Brain microvascular endothelial cell (primary cell): ENCODE measurements around the gene KRTAP19-7.

ENCODE experiments used
- DNase-seq: peaks from one replicate; pipeline ENCODE4 v3.0.0-alpha.2; 2020
- H3K27ac ChIP-seq: fragments of 250-450 bp; sonication (Bioruptor Pico); 2 replicates; pipeline ENCODE4 v1.5.1; 2020; ENCODE audit warnings: mild to moderate bottlenecking, moderate library complexity
- H3K27me3 ChIP-seq: fragments of 250-450 bp; sonication (Bioruptor Pico); replicated peaks from 2 replicates; pipeline ENCODE4 v1.5.1; 2020; ENCODE audit warnings: mild to moderate bottlenecking
- H3K36me3 ChIP-seq: fragments of 250-450 bp; sonication (Bioruptor Pico); replicated peaks from 2 replicates; pipeline ENCODE4 v1.5.1; 2020; ENCODE audit warnings: mild to moderate bottlenecking
- H3K4me3 ChIP-seq: 2 replicates; pipeline ENCODE4 v1.5.1; 2011; ENCODE audit warnings: low read depth, mild to moderate bottlenecking, control low read depth, low read length, moderate library complexity
- CTCF ChIP-seq: IDR thresholded peaks from 2 replicates; pipeline ENCODE4 v1.5.1; 2011; ENCODE audit warnings: low read depth, mild to moderate bottlenecking, moderate library complexity, low read length, control low read depth, inconsistent platforms; ENCODE audit errors: missing control alignments
- in situ Hi-C: cut with HindIII; loops from 2 replicates; pipeline ENCODE4 v1.10.0; 2017; ENCODE audit warnings: low sequenced_read_pairs, low pct_ligation_motif_present

Gene KRTAP19-7

GRCh38 chr21:30563630-30564029, 2.5 kb upstream of the KRTAP19-7 start:
- Histone ChIP-seq H3K4me3 (no peak overlapping the region), H3K27ac (no peak overlapping the region), H3K27me3 (no peaks in the 10 kb centered on the region), H3K36me3 (no peaks in the 10 kb centered on the region)
- DNase-seq: no peak
- in situ Hi-C loops: no loop called here
- TF ChIP-seq CTCF: no peak

- TF ChIP-seq CTCF: no peak
- DNase-seq: no peak
- in situ Hi-C loops: no loop called here
- Histone ChIP-seq H3K4me3 (no peak overlapping the region), H3K36me3 (no peaks in the 10 kb centered on the region), H3K27me3 (no peaks in the 10 kb centered on the region), H3K27ac (no peak overlapping the region)
Measured at GRCh38 chr21:30563072-30563471, 2.0 kb upstream of the KRTAP19-7 start.

GRCh38 chr21:30561957-30562356, 843 bp upstream of the KRTAP19-7 start:
- in situ Hi-C loops: no loop called here
- no peaks in the 10 kb centered on the region for H3K27me3 ChIP-seq
- H3K4me3 ChIP-seq: no peak overlapping the region
- no peaks in the 10 kb centered on the region for H3K36me3 ChIP-seq
- TF ChIP-seq CTCF: no peak
- no peak overlapping the region for H3K27ac ChIP-seq
- DNase-seq: no peak

GRCh38 chr21:30555095-30555494, 6.0 kb downstream of the KRTAP19-7 start:
- no peak overlapping the region for H3K27ac ChIP-seq
- no peak for TF ChIP-seq CTCF
- H3K36me3 ChIP-seq: no peaks in the 10 kb centered on the region
- in situ Hi-C loops: no loop called here
- no peak for DNase-seq
- H3K27me3 ChIP-seq: no peaks in the 10 kb centered on the region
- no peak overlapping the region for H3K4me3 ChIP-seq

- in situ Hi-C loops: no loop called here
Measured at GRCh38 chr21:30552782-30553181, 8.3 kb downstream of the KRTAP19-7 start.

More at GRCh38 chr21:30552782-30553181, 8.3 kb downstream of the KRTAP19-7 start:
- Histone ChIP-seq H3K4me3 (no peak overlapping the region), H3K36me3 (no peaks in the 10 kb centered on the region), H3K27ac (no peak overlapping the region), H3K27me3 (no peaks in the 10 kb centered on the region)
- DNase-seq: no peak
- no peak for TF ChIP-seq CTCF
